ENCODE data around the gene SREBF1.
"Not testable (repeated sequence)": the region's sequence is repeated elsewhere in the genome, so short reads cannot be mapped to it uniquely, and the experiment has no call there.

The SREBF1 gene

DNA sequence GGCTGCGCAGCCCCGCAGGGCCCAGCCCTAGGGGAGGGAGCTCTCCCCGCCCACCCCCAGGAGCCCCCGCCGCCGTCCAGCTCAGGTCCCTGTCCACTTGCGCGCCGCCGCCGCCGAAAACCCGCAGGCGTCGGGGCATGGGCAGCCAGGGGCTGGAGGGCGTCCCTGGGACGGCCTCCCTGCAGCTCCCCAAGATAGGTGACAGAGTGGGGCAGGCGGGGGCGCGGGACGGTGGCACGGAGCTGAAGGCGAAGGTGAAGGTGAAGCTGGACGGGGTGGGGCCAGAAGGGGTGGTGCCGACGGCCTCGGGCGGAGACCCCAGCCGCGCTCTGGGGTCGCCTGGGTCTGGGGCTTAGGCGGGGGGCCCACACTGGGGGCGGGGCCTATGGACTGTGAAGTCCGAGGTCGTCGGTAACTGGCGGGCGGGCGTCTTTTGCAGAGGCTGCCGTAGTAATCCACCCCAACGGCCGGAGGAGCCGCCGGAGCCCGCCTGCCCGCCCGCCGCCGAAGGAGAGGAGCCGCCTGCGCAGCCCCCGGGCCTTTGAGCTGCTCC lies 27.2 kb downstream of the SREBF1 start:
- no peak for DNase-seq

DNA sequence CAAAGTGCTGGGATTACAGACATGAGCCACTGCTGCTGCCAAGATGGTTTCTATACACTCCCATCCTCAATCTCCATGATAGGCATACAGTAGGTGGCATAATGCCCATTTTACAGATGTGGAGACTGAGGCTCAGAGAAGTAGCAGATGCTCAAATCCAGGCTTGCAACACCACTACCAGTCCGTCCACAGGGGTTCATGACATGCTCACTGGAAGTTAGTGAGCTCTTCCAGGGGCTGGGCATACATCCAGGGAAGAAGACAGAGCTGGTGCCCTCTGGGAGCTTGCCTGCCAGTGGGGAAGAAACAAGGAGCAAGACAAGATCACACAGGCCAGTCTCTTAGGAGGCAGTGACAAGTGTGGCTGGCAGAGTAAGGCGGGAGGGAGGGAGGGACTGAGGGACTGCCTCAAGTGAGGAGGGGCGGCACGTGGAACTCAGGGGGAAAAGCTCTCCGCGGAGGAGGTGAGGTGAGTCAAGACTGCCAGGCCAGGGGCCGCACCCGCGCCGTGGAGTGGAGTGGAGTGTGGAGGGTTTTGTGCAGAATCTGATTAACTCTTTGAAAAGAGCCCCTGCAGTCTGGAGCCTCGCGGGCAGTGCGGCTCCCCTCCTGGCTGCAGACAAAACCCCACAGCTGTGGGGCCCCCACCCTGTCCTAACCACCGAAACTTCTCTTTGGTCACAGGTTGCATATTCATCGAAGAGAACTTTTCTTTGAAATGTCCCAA lies 27.9 kb downstream of the SREBF1 start:
- DNase-seq = no peak

DNA sequence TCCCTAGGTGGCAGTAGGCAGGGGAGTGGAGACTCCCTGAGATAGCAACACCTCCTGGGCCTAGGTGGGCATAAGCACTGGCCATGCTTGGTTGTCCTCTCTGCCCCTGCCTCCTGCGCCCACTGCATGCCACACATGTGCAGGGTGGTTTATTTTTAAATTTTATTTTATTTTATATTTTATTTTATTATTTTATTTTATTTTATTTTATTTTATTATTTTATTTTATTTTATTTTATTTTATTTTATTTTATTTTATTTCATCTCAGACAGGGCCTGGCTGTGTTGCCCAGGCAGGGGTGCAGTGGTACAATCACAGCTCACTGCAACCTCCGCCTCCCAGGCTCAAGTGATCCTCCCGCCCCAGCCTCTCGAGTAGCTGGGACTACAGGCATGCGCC lies 28.6 kb downstream of the SREBF1 start:
- not testable (repeated sequence) for DNase-seq

DNA sequence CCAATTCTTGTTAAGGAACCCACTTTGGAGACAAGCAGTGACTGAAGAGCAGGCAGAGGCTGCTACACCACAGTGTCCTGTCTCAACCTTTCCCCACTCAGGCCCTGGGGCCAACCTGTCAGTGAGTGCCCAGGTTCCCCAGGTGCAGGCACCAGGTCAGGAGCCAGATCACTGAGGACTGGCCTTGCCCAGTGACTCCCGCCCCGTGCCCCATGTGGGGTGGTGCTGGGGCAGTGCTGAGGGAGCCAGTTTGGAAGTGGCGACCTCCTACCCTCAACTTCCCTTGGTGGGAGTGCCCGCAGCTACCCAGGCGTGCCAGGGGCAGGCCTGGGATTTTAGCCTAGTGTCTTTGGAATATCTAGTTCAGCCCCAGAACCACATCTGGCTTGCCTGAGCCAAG lies 29.3 kb downstream of the SREBF1 start:
- no peak for DNase-seq

DNA sequence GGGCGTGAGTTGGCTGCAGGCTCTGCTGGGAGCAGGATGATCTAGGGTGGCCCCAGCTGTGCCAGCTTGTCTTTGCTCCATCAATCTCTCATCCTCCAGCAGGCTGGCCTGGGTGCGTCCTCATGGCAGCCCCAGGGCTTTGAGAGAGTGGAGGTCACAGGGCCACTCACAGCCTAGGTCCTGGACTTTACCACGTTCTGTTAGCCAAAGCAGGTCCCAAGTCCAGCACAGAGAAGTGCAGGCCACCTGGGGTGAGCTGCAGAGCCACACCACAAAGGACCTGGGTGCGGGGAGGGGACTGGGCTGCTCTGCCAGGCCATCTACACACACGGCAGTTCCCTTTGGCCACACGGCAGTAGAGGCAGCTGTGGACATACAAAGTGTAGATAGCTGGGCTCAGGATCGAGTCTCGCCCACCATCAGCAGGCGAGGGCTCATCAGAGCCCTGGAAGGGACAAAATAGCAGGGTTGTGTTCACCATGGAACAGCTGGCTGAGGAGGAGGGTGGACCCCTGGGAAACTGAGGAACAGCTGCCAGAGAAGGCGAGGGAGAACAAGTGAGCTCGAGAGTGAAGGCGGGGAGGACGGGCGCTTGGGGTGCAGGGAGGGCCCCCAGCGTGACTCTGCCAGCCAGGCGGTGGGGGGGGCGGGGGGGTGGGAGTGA lies 30.0 kb downstream of the SREBF1 start:
- DNase-seq = no peak

DNA sequence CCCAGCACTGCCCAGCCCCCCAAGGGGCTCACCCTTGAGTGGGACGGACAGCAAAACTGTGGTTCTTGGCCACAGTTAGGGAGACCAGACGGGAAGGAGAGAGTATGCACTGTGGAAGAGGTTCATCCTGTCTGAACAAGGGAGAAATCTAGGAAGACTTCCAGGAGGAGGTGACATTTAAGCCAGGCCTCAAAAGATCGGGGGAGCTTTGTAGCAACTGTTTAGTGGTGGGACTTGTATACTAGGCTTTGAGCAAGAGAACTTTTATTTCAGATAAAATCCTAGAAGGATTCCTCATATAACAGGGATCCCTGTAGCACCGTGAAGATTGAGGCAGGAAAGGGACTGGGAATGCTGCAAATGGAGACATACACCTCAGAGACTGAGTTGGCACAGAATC lies 30.8 kb downstream of the SREBF1 start:
- DNase-seq = no peak

DNA sequence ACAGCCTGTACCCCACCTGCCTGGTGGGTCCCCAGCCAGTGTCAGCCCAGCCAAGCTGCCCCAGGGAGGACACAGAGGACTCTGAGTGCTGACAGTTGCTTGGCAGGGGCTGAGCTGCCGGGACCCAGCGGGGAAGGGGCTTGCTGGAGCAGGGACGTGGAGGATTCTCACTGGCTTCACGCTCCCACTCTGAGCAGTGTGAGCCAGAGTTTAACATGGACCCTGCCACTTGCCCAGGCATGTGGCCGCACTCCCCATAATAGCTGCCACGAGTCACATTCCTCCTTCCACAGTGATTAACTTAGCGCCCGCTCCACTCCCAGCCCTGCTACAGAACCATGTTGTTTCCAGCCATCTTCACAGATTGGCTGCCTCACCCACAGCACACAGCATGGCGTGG lies 31.2 kb downstream of the SREBF1 start:
- no peak for DNase-seq

DNA sequence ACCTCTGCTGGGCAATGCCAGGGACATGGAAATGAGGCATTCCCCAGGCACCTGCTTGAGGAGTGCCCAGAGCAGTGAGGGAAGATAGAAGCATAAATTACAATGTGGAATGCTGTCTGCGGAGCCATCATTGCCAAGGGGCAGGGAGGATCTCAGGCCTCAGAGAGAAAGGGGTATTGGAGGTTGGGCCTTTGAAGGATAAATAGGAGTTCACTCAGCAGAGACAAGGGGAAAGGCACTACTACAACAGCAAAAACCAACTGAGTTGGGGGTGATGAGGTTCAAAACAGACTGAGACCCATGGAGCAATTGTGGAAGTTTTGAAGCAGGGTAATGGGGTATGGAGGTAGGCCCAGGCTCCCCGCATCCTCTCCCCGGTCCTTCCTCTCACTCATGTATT lies 32.8 kb downstream of the SREBF1 start:
- DNase-seq = no peak

DNA sequence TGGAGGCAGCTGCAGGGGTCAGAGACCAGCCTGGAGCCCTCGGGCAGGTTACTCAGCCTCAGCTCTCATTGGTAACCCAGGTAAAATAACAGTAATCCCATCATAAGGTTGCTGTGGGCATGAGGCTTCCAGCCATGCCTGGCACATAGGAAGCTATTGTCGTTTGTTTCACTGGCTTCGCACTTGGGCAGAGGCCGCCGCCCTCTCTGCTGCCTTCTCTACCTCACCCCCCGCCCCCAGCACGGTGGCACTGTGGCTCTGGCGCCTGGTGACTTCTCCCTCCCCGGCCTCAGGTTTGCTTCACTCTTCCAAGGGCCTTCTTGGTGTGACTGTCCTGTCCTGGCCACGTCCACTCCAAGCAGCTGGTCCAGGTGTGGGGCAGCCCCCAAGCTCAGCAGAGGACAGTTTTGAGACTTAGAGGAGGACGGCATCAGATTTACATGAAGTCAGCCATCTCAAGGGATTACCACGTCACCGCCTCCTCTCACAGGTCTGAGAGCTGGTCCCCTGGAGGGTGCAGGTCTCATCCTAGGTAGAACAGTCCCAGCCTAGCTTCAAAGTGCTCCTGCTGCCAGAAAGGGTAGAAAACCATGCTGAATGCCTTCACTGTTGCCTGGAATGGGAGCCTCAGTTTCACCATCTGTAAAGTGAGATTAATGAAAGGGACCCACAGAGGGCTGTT lies 34.8 kb downstream of the SREBF1 start:
- DNase-seq = no peak

DNA sequence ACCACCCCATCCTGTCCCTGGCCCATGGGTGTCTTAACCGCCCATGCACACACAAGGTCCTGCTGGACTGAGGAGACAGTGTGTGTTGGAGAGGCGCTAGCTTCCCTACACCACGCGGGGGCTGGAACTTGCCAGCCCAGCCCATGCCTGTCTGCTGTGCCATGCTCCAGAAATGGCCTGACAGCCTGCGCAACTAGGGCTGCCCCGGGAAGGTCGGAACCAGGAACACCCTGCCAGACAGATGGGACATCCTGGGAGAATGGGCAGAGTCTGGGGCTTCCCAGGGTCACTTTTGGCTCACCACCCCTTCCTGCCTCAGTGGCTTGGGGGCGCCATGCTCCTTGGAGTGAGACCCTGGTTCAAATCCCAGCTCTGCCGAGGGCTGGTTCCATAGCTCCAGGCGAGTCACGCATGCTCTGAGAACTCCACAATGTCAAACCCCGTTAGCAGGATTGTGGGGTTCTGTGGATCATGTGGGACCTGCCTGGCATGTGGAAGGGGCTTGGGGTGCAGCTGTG lies 36.2 kb downstream of the SREBF1 start:
- no peak for DNase-seq

DNA sequence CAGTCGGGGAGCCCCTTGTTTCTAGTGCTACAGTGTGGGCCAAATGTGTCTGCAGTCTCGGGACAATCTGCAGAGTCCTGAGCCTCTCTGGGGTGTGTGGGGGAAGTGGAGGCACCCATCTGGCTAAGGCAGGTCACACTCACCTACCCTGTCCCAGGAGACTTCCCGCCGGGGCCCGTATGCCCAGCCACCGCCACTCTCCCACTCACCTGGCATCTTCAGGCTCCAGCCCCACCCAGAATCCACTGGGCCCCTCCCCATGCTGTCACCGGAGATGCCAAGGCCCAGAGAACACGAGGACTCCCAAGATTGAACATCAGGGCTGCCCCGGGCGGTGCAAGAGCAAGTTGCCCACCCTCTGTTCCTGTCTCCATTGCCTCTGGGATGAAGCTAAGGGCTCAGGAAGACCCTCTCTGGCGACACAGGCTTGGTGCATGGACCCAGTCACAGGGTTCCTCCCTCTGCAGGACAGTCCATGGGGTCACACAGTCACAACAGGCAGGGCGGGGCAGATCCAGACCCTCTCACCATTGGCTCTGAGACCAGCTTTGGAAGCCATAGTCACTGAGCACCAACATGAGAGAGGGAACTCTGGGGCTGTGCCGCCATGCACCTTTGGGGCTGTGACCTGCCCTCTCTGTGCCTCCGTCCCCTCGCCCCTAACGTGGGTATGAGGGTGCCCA lies 38.1 kb downstream of the SREBF1 start:
- no peak for DNase-seq

DNA sequence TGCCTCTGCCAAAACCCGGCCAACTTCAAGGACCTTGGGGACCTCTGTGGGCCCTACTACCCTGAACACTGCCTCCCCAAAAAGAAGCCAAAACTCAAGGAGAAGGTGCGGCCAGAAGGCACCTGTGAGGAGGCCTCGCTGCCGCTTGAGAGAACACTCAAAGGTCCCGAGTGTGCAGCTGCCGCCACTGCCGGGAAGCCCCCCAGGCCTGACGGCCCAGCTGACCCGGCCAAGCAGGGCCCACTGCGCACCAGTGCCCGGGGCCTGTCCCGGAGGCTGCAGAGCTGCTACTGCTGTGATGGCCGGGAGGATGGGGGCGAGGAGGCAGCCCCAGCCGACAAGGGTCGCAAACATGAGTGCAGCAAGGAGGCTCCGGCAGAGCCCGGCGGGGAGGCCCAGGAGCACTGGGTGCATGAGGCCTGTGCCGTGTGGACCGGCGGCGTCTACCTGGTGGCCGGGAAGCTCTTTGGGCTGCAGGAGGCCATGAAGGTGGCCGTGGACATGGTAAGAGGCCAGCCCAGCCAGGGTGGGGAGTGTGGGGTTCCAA lies 38.7 kb downstream of the SREBF1 start:
- no peak for DNase-seq

DNA sequence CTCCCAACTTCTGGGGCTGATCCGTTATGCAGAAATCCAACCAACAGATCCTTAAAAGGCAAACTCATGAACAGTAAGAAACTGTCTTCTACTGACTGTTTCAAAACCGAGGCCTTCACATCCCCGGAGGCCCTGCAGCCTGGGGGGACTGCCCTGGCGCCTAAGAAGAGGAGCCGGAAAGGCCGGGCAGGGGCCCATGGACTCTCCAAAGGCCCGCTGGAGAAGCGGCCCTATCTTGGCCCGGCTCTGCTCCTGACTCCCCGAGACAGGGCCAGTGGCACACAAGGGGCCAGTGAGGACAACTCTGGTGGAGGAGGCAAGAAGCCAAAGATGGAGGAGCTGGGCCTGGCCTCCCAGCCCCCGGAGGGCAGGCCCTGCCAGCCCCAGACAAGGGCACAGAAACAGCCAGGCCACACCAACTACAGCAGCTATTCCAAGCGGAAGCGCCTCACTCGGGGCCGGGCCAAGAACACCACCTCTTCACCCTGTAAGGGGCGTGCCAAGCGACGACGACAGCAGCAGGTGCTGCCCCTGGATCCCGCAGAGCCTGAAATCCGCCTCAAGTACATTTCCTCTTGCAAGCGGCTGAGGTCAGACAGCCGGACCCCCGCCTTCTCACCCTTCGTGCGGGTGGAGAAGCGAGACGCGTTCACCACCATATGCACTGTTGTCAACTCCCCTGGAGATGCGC lies 39.5 kb downstream of the SREBF1 start:
- no peak for DNase-seq

DNA sequence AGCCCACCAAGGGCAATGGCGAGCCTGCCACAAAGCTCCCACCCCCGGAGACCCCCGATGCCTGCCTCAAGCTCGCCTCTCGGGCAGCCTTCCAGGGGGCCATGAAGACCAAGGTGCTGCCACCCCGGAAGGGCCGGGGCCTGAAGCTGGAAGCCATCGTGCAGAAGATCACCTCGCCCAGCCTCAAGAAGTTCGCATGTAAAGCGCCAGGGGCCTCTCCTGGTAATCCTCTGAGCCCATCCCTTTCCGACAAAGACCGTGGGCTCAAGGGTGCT lies 40.1 kb downstream of the SREBF1 start:
- no peak for DNase-seq

DNA sequence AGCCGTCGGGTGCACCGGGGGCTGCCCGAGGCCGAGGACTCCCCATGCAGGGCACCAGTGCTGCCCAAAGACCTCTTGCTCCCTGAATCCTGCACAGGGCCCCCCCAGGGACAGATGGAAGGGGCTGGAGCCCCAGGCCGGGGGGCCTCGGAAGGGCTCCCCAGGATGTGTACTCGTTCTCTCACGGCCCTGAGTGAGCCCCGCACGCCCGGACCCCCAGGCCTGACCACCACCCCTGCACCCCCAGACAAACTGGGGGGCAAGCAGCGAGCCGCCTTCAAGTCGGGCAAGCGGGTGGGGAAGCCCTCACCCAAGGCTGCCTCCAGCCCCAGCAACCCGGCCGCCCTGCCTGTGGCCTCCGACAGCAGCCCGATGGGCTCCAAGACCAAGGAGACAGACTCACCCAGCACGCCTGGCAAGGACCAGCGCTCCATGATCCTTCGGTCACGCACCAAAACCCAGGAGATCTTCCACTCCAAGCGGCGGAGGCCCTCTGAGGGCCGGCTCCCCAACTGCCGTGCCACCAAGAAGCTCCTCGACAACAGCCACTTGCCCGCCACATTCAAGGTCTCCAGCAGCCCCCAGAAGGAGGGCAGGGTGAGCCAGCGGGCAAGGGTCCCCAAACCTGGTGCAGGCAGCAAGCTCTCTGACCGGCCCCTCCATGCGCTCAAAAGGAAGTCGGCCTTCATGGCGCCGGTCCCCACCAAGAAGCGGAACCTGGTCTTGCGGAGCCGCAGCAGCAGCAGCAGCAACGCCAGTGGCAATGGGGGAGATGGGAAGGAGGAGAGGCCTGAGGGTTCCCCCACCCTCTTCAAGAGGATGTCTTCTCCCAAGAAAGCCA lies 40.6 kb downstream of the SREBF1 start:
- DNase-seq = no peak

DNA sequence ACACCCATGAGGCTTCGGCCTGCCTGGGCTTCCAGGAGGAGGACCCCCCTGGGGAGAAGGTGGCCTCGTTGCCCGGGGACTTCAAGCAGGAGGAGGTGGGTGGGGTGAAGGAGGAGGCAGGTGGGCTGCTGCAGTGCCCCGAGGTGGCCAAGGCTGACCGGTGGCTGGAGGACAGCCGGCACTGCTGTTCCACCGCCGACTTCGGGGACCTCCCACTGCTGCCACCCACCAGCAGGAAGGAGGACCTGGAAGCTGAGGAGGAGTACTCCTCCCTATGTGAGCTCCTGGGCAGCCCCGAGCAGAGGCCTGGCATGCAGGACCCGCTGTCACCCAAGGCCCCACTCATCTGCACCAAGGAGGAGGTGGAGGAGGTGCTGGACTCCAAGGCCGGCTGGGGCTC lies 41.5 kb downstream of the SREBF1 start:
- no peak for DNase-seq

DNA sequence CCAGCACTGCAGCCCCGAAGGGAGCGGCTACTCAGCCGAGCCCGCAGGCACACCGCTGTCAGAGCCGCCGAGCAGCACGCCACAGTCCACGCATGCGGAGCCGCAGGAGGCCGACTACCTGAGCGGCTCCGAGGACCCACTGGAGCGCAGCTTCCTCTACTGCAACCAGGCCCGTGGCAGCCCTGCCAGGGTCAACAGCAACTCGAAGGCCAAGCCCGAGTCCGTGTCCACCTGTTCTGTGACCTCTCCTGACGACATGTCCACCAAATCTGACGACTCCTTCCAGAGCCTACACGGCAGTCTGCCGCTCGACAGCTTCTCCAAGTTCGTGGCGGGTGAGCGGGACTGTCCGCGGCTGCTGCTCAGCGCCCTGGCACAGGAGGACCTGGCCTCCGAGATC lies 42.4 kb downstream of the SREBF1 start:
- DNase-seq = no peak

DNA sequence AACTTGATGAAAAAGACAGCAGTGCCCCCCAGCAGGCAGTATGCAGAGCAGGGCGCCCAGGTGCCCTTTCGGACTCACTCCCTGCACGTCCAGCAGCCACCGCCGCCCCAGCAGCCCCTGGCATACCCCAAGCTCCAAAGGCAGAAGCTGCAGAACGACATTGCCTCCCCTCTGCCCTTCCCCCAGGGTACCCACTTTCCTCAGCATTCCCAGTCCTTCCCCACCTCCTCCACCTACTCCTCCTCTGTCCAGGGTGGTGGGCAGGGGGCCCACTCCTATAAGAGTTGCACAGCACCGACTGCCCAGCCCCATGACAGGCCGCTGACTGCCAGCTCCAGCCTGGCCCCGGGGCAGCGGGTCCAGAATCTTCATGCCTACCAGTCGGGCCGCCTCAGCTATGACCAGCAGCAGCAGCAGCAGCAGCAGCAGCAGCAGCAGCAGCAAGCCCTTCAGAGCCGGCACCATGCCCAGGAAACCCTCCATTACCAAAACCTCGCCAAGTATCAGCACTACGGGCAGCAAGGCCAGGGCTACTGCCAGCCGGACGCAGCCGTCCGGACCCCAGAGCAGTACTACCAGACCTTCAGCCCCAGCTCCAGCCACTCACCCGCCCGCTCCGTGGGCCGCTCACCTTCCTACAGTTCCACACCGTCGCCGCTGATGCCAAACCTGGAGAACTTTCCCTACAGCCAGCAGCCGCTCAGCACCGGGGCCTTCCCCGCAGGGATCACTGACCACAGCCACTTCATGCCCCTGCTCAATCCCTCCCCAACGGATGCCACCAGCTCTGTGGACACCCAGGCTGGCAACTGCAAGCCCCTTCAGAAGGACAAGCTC lies 43.2 kb downstream of the SREBF1 start:
- DNase-seq = no peak

DNA sequence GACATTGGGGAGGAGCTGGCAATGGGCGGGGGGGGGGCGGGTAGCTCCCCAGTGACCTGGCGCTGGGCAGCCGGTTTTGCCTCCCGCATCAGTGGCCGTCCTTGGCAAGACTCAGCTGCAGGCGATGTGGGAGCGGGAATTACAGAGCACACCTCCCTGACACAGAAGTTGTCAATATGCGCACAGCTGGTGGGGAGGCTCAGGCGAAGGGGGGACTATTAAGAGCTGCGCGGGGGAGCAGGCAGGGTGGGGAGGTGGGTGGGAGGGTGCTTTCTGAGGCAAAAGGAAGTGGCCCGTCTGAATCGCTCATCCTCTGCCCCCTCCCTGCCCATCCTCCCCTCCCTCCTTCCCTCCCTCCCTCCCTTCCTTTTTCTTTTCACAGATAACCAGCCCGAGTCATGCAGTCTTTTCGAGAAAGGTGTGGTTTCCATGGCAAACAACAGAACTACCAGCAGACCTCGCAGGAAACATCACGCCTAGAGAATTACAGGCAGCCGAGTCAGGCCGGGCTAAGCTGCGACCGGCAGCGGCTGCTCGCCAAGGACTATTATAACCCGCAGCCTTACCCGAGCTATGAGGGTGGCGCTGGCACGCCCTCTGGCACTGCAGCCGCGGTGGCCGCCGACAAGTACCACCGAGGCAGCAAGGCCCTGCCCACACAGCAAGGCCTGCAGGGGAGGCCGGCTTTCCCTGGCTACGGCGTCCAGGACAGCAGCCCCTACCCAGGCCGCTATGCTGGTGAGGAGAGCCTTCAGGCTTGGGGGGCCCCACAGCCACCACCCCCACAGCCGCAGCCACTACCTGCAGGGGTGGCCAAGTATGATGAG lies 44.0 kb downstream of the SREBF1 start:
- no peak for DNase-seq

Measured in T1000 (cell line).